ENCODE measurements around the gene CD2.

DNA sequence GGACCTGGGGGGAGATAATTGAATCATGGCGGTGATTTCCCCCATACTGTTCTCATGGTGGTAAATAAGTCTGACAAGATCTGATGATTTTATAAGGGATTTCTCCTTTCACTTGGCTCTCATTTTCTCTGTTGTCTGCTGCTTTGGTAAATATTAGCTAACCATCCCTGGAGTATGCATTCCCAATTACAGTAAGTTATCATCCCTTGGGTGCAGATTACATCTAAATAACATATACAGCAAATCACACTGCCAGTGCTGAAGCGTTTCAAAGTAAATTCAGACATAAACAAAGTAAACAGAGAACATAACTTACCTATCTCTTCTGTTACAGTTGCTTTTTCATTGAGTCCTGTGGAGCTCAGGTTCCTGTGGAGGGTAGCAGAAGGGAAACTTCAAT lies 48.1 kb upstream of the CD2 start:
- no peak for TF ChIP-seq POLR2A (IDR thresholded peaks at IDR 0.05)
- TF ChIP-seq, protein P1, sequence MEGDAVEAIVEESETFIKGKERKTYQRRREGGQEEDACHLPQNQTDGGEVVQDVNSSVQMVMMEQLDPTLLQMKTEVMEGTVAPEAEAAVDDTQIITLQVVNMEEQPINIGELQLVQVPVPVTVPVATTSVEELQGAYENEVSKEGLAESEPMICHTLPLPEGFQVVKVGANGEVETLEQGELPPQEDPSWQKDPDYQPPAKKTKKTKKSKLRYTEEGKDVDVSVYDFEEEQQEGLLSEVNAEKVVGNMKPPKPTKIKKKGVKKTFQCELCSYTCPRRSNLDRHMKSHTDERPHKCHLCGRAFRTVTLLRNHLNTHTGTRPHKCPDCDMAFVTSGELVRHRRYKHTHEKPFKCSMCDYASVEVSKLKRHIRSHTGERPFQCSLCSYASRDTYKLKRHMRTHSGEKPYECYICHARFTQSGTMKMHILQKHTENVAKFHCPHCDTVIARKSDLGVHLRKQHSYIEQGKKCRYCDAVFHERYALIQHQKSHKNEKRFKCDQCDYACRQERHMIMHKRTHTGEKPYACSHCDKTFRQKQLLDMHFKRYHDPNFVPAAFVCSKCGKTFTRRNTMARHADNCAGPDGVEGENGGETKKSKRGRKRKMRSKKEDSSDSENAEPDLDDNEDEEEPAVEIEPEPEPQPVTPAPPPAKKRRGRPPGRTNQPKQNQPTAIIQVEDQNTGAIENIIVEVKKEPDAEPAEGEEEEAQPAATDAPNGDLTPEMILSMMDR (IDR thresholded peaks at IDR 0.05) = no peak
